Natural killer cell treated with Interleukin-12 subunit alpha and Interleukin-12 subunit beta and Interleukin-15 and Interleukin-18, amount 100 ng/mL, for 72 hours (primary cell): Measurements from ENCODE around the gene CARD11. TPM values are rescaled to one million over a fixed set of nuclear protein-coding genes. Genes with fewer than 3 reads are reported as not detected.

Source experiments
- ATAC-seq, 2 donors: fragments of 150-1000 bp; cut with Tn5 transposase in 1 of 2; sonication (Bioruptor Pico), chemical (Tn5 transposase) in 1 of 2; 2 replicates each; pipeline ENCODE4 v1.10.0; 2021
- DNase-seq: peaks from one replicate; pipeline ENCODE4 v3.0.0; 2022; ENCODE audit warnings: low spot score
- H3K27ac Mint-ChIP-seq, 2 donors: 1 replicate in 1 of 2; 2 replicates in 1 of 2; pipeline ENCODE4 v1.8.0; 2022; ENCODE audit warnings: mixed read lengths in 2 of 2, mild to moderate bottlenecking in 1 of 2, moderate library complexity in 1 of 2
- H3K27me3 Mint-ChIP-seq, 2 donors: 1 replicate in 1 of 2; 2 replicates in 1 of 2; pipeline ENCODE4 v1.8.0; 2022; ENCODE audit warnings: mixed read lengths in 2 of 2
- H3K36me3 Mint-ChIP-seq: one replicate; pipeline ENCODE4 v1.8.0; 2022; ENCODE audit warnings: mixed read lengths
- H3K4me1 Mint-ChIP-seq, 2 donors: 1 replicate in 1 of 2; 2 replicates in 1 of 2; pipeline ENCODE4 v1.8.0; 2022; ENCODE audit warnings: low read depth in 2 of 2, mixed read lengths in 2 of 2, mild to moderate bottlenecking in 1 of 2
- H3K4me3 Mint-ChIP-seq: one replicate; pipeline ENCODE4 v1.8.0; 2022; ENCODE audit warnings: mixed read lengths
- H3K9me3 Mint-ChIP-seq: 2 replicates; pipeline ENCODE4 v1.8.0; 2022; ENCODE audit warnings: mixed read lengths
- total RNA-seq, 2 donors: library from RNA; stranded (reverse); gene quantifications; one replicate each; pipeline ENCODE4 v1.2.3, GENCODE V29; 2022

CARD11 gene
- total RNA-seq, 2 donors from 2014 or later = 79.3 to 80.8 TPM

- Mint-ChIP-seq H3K27me3 (peaks cover 0 to 5% of the 10 kb centered on the region in 2 donors), H3K9me3 (no peaks in the 10 kb centered on the region), H3K36me3 (no peaks in the 10 kb centered on the region), H3K4me3 (no peak overlapping the region), H3K4me1 (peaks cover 15 to 18% of the 10 kb centered on the region in 2 donors), H3K27ac (no peak overlapping the region)
- ATAC-seq (no peak), DNase-seq (no peak)
Observed at GRCh38 chr7:2883101-2883500, 160.6 kb downstream of the CARD11 start.

DNA sequence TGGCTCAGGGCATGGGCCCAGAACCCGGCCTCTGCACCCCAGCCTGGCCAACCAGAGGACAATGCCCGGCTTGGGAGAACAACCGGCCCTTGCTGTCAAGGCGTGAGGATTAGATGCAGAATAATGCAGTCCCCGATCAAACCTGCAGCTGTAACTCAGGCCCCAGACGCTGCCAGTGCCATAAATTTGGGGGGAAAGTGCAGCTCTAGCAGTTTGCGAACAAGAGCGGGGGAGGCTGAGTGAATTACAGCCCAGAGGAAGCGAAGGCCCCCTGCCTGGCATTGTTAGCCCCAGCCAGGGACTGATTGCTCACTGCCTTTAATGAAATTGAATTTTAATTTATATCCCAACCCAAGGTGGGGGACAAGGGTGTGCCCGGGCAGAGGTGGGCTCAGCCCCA lies 161.6 kb downstream of the CARD11 start:
- no peak overlapping the region for H3K27ac Mint-ChIP-seq
- H3K9me3 Mint-ChIP-seq = no peaks in the 10 kb centered on the region
- no peak for DNase-seq
- H3K36me3 Mint-ChIP-seq = no peaks in the 10 kb centered on the region
- ATAC-seq = no peak
- H3K27me3 Mint-ChIP-seq = peaks cover 0 to 5% of the 10 kb centered on the region in 2 donors
- H3K4me1 Mint-ChIP-seq = peaks cover 14 to 16% of the 10 kb centered on the region in 2 donors
- H3K4me3 Mint-ChIP-seq = no peak overlapping the region

- H3K4me3 Mint-ChIP-seq = no peak overlapping the region
- DNase-seq (no peak), ATAC-seq (no peak)
- H3K36me3 Mint-ChIP-seq = no peaks in the 10 kb centered on the region
- peaks cover 0 to 5% of the 10 kb centered on the region in 2 donors for H3K27me3 Mint-ChIP-seq
- no peak overlapping the region for H3K27ac Mint-ChIP-seq
- peaks cover 12% of the 10 kb centered on the region in 2 donors for H3K4me1 Mint-ChIP-seq
- no peaks in the 10 kb centered on the region for H3K9me3 Mint-ChIP-seq
Observed at GRCh38 chr7:2880874-2881533, 162.7 kb downstream of the CARD11 start.

GRCh38 chr7:2880051-2880450 lies 163.6 kb downstream of the CARD11 start:
- ATAC-seq = no peak

GRCh38 chr7:2879354-2879753 lies 164.3 kb downstream of the CARD11 start:
- Mint-ChIP-seq H3K27me3 (peaks cover 0 to 5% of the 10 kb centered on the region in 2 donors), H3K9me3 (no peaks in the 10 kb centered on the region), H3K4me1 (peaks cover 12 to 14% of the 10 kb centered on the region in 2 donors), H3K27ac (peak overlapping the region in 1 of 2 donors; percentile 16), H3K4me3 (no peak overlapping the region), H3K36me3 (no peaks in the 10 kb centered on the region)
- no peak for DNase-seq
- no peak for ATAC-seq

More at GRCh38 chr7:2880051-2880450, 163.6 kb downstream of the CARD11 start:
- Mint-ChIP-seq H3K27me3 (peaks cover 0 to 5% of the 10 kb centered on the region in 2 donors), H3K36me3 (no peaks in the 10 kb centered on the region), H3K4me3 (no peak overlapping the region), H3K9me3 (no peaks in the 10 kb centered on the region), H3K4me1 (peaks cover 12% of the 10 kb centered on the region in 2 donors), H3K27ac (peak overlapping the region in 1 of 2 donors; percentile 16)
- DNase-seq = no peak

- Mint-ChIP-seq H3K27ac (no peak overlapping the region), H3K27me3 (peaks cover 5 to 6% of the 10 kb centered on the region in 2 donors)
Observed at GRCh38 chr7:2878306-2878705, 165.4 kb downstream of the CARD11 start.

GRCh38 chr7:2876031-2876731 lies 167.5 kb downstream of the CARD11 start:
- no peak for ATAC-seq
- H3K36me3 Mint-ChIP-seq = no peaks in the 10 kb centered on the region
- H3K4me3 Mint-ChIP-seq = no peak overlapping the region
- DNase-seq = no peak
- no peak overlapping the region for H3K27ac Mint-ChIP-seq
- H3K27me3 Mint-ChIP-seq = peaks cover 5 to 10% of the 10 kb centered on the region in 2 donors
- H3K4me1 Mint-ChIP-seq = peaks cover 23% of the 10 kb centered on the region in 2 donors
- H3K9me3 Mint-ChIP-seq = no peaks in the 10 kb centered on the region

More at GRCh38 chr7:2878306-2878705, 165.4 kb downstream of the CARD11 start:
- Mint-ChIP-seq H3K36me3 (no peaks in the 10 kb centered on the region), H3K4me1 (peaks cover 18 to 19% of the 10 kb centered on the region in 2 donors), H3K4me3 (no peak overlapping the region), H3K9me3 (no peaks in the 10 kb centered on the region)
- DNase-seq (no peak), ATAC-seq (no peak)

- no peak for DNase-seq
- H3K27me3 Mint-ChIP-seq = peaks cover 7 to 16% of the 10 kb centered on the region in 2 donors
- peaks cover 19 to 20% of the 10 kb centered on the region in 2 donors for H3K4me1 Mint-ChIP-seq
- H3K4me3 Mint-ChIP-seq = peak overlapping the region; percentile 11
- H3K36me3 Mint-ChIP-seq = no peaks in the 10 kb centered on the region
- H3K27ac Mint-ChIP-seq = peak overlapping the region; percentile 57 to 67
- ATAC-seq = peak; percentile 67 to 71
- no peaks in the 10 kb centered on the region for H3K9me3 Mint-ChIP-seq
Observed at GRCh38 chr7:2873686-2874551, 169.7 kb downstream of the CARD11 start.

DNA sequence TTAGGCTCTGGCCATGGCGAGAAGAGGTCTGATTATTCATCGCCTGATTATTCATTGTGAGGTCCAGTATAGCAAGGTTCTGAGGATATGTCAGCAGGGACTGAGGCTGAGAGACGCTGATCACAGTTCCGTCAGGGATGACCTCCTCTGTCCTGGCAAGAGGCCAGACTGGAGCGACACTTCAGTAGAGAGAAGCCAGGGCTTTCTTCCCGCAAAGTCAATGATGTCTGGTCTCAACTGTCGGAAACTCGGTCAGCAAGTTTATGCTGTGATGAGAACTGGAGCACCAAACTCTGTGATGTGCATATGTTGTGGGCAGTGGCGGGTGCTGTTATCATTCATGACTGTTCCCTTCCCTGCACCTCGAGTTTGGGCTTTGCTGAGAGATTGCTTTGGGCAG lies 170.5 kb downstream of the CARD11 start:
- no peak overlapping the region for H3K4me3 Mint-ChIP-seq
- no peak overlapping the region for H3K27ac Mint-ChIP-seq
- H3K4me1 Mint-ChIP-seq = peaks cover 16 to 18% of the 10 kb centered on the region in 2 donors
- no peak for DNase-seq
- H3K9me3 Mint-ChIP-seq = no peaks in the 10 kb centered on the region
- H3K27me3 Mint-ChIP-seq = peaks cover 7 to 16% of the 10 kb centered on the region in 2 donors
- ATAC-seq = no peak
- H3K36me3 Mint-ChIP-seq = no peaks in the 10 kb centered on the region

DNA sequence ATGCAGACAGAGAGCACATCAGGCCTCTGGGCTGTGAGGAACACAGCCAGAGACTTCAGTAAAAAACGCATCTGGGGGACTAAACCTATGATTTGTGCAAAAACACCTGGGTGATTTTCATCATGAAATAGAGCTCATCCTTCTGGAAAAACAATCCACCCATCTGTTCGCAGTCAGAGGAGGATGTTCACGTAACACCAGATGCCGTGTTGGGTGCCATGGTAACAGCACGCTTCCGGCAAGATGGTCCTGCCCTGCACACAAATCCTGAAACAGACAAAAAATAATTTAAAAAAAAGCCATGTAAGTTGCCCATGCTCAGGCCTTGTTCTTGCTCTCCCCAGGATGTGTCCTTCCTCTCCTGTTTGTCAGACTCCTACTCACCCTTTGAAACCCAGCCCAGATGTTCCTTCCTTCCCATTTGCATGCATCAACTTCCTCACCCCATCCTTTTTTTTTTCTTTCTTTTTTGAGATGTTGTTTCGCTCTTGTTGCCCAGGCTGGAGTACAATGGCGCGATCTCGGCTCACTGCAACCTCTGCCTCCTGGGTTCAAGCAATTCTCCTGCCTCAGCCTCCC lies 171.3 kb downstream of the CARD11 start:
- Mint-ChIP-seq H3K9me3 (no peaks in the 10 kb centered on the region), H3K27ac (peak overlapping the region in 1 of 2 donors; percentile 31), H3K27me3 (peaks cover 7 to 16% of the 10 kb centered on the region in 2 donors), H3K36me3 (no peaks in the 10 kb centered on the region), H3K4me3 (no peak overlapping the region), H3K4me1 (peaks cover 16 to 18% of the 10 kb centered on the region in 2 donors)
- DNase-seq (no peak), ATAC-seq (no peak)

GRCh38 chr7:2870471-2870931 lies 173.2 kb downstream of the CARD11 start:
- DNase-seq = no peak
- no peaks in the 10 kb centered on the region for H3K9me3 Mint-ChIP-seq
- peaks cover 7 to 19% of the 10 kb centered on the region in 2 donors for H3K27me3 Mint-ChIP-seq
- no peak overlapping the region for H3K4me3 Mint-ChIP-seq
- ATAC-seq = no peak
- H3K27ac Mint-ChIP-seq = peak overlapping the region in 1 of 2 donors; percentile 49
- peaks cover 16 to 18% of the 10 kb centered on the region in 2 donors for H3K4me1 Mint-ChIP-seq
- no peaks in the 10 kb centered on the region for H3K36me3 Mint-ChIP-seq

DNA sequence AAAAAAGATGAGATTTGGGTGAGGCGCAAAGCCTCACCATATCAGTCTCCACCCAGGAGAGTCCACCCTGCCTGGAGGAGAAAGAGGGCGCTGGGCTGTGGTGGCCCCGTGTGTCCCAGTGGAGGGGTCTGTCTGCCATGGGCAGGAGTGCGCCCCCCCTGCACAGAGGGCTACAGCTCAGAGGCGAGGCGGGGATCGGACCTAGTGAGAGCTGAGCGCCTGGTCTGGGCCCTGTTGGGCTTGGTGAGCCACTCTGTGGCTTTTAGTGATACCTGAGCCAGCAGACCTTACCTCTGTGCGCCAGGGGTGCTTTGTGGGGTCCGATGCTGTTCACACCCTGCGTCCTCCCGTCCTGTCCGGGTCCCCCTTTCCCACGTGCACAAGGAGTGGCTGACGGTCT lies 173.7 kb downstream of the CARD11 start:
- ATAC-seq (no peak), DNase-seq (no peak)
- Mint-ChIP-seq H3K4me3 (no peak overlapping the region), H3K4me1 (peaks cover 17 to 19% of the 10 kb centered on the region in 2 donors), H3K9me3 (no peaks in the 10 kb centered on the region), H3K27me3 (peaks cover 9 to 19% of the 10 kb centered on the region in 2 donors), H3K27ac (peak overlapping the region in 1 of 2 donors; percentile 49), H3K36me3 (no peaks in the 10 kb centered on the region)

DNA sequence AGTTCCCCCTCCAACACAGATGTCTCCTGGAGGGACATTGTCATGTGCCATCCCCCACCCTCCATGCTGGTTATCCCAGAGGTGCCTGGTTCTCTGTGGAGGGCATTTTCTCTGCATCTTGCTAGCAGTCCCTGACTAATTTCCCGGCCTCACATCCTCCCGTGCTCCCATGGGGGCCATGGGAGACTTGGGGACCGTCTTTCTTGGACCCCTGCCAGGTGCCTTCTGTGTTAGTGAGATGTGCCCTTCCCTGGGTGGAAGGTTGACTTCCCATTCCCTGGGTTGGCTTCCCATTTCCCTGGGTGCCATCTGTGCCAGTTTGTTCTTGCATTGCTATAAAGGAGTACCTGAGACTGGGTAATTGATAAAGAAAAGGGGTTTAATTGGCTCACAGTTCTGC lies 177.1 kb downstream of the CARD11 start:
- ATAC-seq (no peak), DNase-seq (no peak)
- Mint-ChIP-seq H3K9me3 (no peaks in the 10 kb centered on the region), H3K27ac (no peak overlapping the region), H3K36me3 (no peaks in the 10 kb centered on the region), H3K4me3 (no peak overlapping the region), H3K4me1 (peaks cover 25 to 30% of the 10 kb centered on the region in 2 donors), H3K27me3 (peaks cover 13 to 14% of the 10 kb centered on the region in 2 donors)
